ENCODE results near the gene IL1A. TPM values are rescaled to one million over a fixed set of nuclear protein-coding genes. Genes with fewer than 3 reads are reported as not detected.

Gene IL1A
- total and polyA plus RNA-seq, 2 donors (not counting 3 experiments of a cell fraction or from before 2014, with no cell fraction given) = 0.29 to 1.4 TPM

DNA sequence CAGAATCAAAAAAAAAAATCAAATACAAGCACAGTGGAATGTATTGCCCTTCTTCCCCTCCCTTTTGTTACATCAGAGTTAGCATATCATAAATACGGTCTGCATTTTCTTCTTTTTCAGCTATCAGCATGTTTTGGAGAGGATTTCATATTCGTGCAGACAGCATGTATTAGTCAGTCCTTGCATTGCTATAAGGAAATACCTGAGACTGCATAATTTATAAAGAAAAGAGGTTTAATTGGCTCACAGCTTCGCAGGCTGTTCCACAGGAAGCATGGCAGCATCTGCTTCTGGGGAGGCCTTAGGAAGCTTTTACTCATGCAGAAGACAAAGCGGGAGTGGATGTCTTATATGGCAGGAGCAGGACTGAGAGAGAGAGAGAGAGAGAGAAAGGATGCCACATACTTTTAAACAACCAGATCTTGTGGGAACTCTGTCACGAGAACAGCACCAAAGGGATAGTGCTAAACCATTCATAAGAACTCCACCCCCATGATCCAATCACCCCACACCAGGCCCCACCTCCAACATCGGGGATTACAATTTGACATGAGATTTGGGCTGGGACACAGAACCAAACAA, 43.4 kb upstream of the IL1A start:
- H3K27ac ChIP-seq (ENCODE audit: insufficient read depth, low read depth, low read length) = no peak overlapping the region
- no peak for DNase-seq (ENCODE audit: low read depth, low spot score)
- H3K9me3 ChIP-seq (replicated peaks; ENCODE audit: control insufficient read depth, insufficient read depth, low read length) = no peaks in the 10 kb centered on the region
- POLR2A ChIA-PET = no interaction called here
- H3K4me3 ChIP-seq (replicated peaks in 1 of 3; ENCODE audit: insufficient read depth in 1 of 3, low read depth in 1 of 3, low read length in 3 of 3) = no peak overlapping the region
- dilution Hi-C loops (cut with MboI; ENCODE audit: extremely low pct_ligation_motif_present, low sequenced_read_pairs) (no loop called here), intact Hi-C loops (cut with micrococcal nuclease) (no loop called here)
- no peaks in the 10 kb centered on the region for H4K20me1 ChIP-seq (replicated peaks; ENCODE audit: control insufficient read depth, extremely low read depth, insufficient read depth, low read length)
- BruUV-seq (replicated peaks) = no TSS peak
- H3K4me1 ChIP-seq (ENCODE audit: control insufficient read depth, extremely low read depth, insufficient read depth, low read length) = peaks cover 20% of the 10 kb centered on the region
- H3K36me3 ChIP-seq (ENCODE audit: control insufficient read depth in 2 of 2, extremely low read depth in 1 of 2, insufficient read depth in 2 of 2, low read length in 2 of 2) = no peaks in the 10 kb centered on the region
- H3K9me1 ChIP-seq (replicated peaks; ENCODE audit: control insufficient read depth, extremely low read depth, insufficient read depth, low read length) = no peaks in the 10 kb centered on the region
- CTCF ChIA-PET = interaction anchor here (1.6 kb wide), 1 partner anchor 58 kb away, joined by 5 read pairs; no protein-coding TSS in a partner anchor
- no peak overlapping the region for H2AFZ ChIP-seq (ENCODE audit: low read depth, low read length)
- no peak for FAIRE-seq
- no peaks in the 10 kb centered on the region for H3K79me2 ChIP-seq (ENCODE audit: control insufficient read depth, insufficient read depth, low read length)
- no peaks in the 10 kb centered on the region for H3K27me3 ChIP-seq (ENCODE audit: control insufficient read depth in 2 of 2, insufficient read depth in 2 of 2, low read length in 2 of 2)
- H3K9ac ChIP-seq (replicated peaks; ENCODE audit: extremely low read depth, insufficient read depth, low read length) = no peak overlapping the region
- no peak for TF ChIP-seq MYC (IDR thresholded peaks at IDR 0.05; ENCODE audit: low read depth, low read length)
- TF ChIP-seq, protein P1, sequence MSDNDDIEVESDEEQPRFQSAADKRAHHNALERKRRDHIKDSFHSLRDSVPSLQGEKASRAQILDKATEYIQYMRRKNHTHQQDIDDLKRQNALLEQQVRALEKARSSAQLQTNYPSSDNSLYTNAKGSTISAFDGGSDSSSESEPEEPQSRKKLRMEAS (IDR thresholded peaks at IDR 0.05; ENCODE audit: insufficient read depth, insufficient read length) = no peak
- H3K4me2 ChIP-seq (ENCODE audit: insufficient read depth, low read length) = no peak overlapping the region

DNA sequence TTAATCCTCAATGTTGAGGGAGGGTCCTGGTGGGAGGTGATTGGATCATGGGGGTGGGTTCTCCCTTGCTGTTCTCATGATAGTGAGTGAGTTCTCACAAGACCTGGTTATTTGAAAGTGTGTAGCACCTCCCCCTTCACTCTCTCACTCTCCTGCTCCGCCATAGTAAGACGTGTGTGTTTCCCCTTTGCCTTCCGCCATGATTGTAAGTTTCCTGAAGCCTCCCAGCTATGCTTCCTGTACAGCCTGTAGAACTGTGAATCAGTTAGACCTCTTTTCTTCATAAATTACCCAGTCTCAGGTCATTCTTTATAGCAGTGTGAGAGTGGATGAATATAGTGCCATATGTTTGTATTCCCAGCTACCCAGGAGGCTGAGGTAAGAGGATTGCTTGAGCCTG, 42.7 kb upstream of the IL1A start:
- no peak for FAIRE-seq

More for the DNA sequence above, 42.7 kb upstream of the IL1A start:
- ChIA-PET POLR2A (no interaction called here), CTCF (interaction anchor here (0.8 to 1.6 kb wide), 3 partner anchors 9 to 115 kb away, joined by 3 to 5 read pairs (median 3); partner anchors contain the start of gene IL1B)
- BruUV-seq (replicated peaks) = no TSS peak
- Histone ChIP-seq H3K79me2 (ENCODE audit: control insufficient read depth, insufficient read depth, low read length) (no peaks in the 10 kb centered on the region), H3K9ac (replicated peaks; ENCODE audit: extremely low read depth, insufficient read depth, low read length) (no peak overlapping the region), H3K36me3 (ENCODE audit: control insufficient read depth in 2 of 2, extremely low read depth in 1 of 2, insufficient read depth in 2 of 2, low read length in 2 of 2) (no peaks in the 10 kb centered on the region), H3K27ac (ENCODE audit: insufficient read depth, low read depth, low read length) (no peak overlapping the region), H3K4me2 (ENCODE audit: insufficient read depth, low read length) (no peak overlapping the region), H3K9me3 (replicated peaks; ENCODE audit: control insufficient read depth, insufficient read depth, low read length) (no peaks in the 10 kb centered on the region), H4K20me1 (replicated peaks; ENCODE audit: control insufficient read depth, extremely low read depth, insufficient read depth, low read length) (no peaks in the 10 kb centered on the region), H3K27me3 (ENCODE audit: control insufficient read depth in 2 of 2, insufficient read depth in 2 of 2, low read length in 2 of 2) (no peaks in the 10 kb centered on the region), H3K9me1 (replicated peaks; ENCODE audit: control insufficient read depth, extremely low read depth, insufficient read depth, low read length) (no peaks in the 10 kb centered on the region), H3K4me1 (ENCODE audit: control insufficient read depth, extremely low read depth, insufficient read depth, low read length) (peaks cover 20% of the 10 kb centered on the region), H2AFZ (ENCODE audit: low read depth, low read length) (no peak overlapping the region), H3K4me3 (replicated peaks in 1 of 3; ENCODE audit: insufficient read depth in 1 of 3, low read depth in 1 of 3, low read length in 3 of 3) (no peak overlapping the region)
- no peak for TF ChIP-seq EZH2 (IDR thresholded peaks at IDR 0.05; ENCODE audit: borderline replicate concordance, low read depth, low read length, severe bottlenecking)
- TF ChIP-seq GATA2 (IDR thresholded peaks at IDR 0.05; ENCODE audit: insufficient read depth, insufficient read length, low read depth, low read length) = no peak
- no peak for TF ChIP-seq POLR2AphosphoS5 (IDR thresholded peaks at IDR 0.05; ENCODE audit: insufficient read depth, low read depth, low read length)
- no peak for TF ChIP-seq JUN (IDR thresholded peaks at IDR 0.05; ENCODE audit: borderline replicate concordance, insufficient read depth, insufficient read length, low read depth)
- TF ChIP-seq, protein P2, sequence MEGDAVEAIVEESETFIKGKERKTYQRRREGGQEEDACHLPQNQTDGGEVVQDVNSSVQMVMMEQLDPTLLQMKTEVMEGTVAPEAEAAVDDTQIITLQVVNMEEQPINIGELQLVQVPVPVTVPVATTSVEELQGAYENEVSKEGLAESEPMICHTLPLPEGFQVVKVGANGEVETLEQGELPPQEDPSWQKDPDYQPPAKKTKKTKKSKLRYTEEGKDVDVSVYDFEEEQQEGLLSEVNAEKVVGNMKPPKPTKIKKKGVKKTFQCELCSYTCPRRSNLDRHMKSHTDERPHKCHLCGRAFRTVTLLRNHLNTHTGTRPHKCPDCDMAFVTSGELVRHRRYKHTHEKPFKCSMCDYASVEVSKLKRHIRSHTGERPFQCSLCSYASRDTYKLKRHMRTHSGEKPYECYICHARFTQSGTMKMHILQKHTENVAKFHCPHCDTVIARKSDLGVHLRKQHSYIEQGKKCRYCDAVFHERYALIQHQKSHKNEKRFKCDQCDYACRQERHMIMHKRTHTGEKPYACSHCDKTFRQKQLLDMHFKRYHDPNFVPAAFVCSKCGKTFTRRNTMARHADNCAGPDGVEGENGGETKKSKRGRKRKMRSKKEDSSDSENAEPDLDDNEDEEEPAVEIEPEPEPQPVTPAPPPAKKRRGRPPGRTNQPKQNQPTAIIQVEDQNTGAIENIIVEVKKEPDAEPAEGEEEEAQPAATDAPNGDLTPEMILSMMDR (IDR thresholded peaks at IDR 0.05; ENCODE audit: extremely low read depth in 1 of 2, insufficient read depth in 1 of 2, low read depth in 1 of 2, low read length in 2 of 2) = no peak
- no peak for TF ChIP-seq MYC (IDR thresholded peaks at IDR 0.05; ENCODE audit: low read depth, low read length)
- no peak for TF ChIP-seq FOS (IDR thresholded peaks at IDR 0.05; ENCODE audit: borderline replicate concordance, insufficient read depth, low read length)
- TF ChIP-seq, protein P1 (IDR thresholded peaks at IDR 0.05; ENCODE audit: insufficient read depth, insufficient read length) = no peak
- no peak for TF ChIP-seq POLR2A (IDR thresholded peaks at IDR 0.05; ENCODE audit: low read depth, low read length)
- intact Hi-C loops (cut with micrococcal nuclease) = no loop called here
- dilution Hi-C loops (cut with MboI; ENCODE audit: extremely low pct_ligation_motif_present, low sequenced_read_pairs) = no loop called here
- DNase-seq (ENCODE audit: low read depth, low spot score) = no peak

Data from endothelial cell of umbilical vein (primary cell).